ENCODE results near the gene ANO9. TPM values are rescaled to one million over a fixed set of nuclear protein-coding genes. Genes with fewer than 3 reads are reported as not detected.

The ANO9 gene, protein sequence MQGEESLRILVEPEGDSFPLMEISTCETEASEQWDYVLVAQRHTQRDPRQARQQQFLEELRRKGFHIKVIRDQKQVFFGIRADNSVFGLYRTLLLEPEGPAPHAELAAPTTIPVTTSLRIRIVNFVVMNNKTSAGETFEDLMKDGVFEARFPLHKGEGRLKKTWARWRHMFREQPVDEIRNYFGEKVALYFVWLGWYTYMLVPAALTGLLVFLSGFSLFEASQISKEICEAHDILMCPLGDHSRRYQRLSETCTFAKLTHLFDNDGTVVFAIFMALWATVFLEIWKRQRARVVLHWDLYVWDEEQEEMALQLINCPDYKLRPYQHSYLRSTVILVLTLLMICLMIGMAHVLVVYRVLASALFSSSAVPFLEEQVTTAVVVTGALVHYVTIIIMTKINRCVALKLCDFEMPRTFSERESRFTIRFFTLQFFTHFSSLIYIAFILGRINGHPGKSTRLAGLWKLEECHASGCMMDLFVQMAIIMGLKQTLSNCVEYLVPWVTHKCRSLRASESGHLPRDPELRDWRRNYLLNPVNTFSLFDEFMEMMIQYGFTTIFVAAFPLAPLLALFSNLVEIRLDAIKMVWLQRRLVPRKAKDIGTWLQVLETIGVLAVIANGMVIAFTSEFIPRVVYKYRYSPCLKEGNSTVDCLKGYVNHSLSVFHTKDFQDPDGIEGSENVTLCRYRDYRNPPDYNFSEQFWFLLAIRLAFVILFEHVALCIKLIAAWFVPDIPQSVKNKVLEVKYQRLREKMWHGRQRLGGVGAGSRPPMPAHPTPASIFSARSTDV
- total RNA-seq: 7.7 and 16.4 TPM in 2 replicates

DNA sequence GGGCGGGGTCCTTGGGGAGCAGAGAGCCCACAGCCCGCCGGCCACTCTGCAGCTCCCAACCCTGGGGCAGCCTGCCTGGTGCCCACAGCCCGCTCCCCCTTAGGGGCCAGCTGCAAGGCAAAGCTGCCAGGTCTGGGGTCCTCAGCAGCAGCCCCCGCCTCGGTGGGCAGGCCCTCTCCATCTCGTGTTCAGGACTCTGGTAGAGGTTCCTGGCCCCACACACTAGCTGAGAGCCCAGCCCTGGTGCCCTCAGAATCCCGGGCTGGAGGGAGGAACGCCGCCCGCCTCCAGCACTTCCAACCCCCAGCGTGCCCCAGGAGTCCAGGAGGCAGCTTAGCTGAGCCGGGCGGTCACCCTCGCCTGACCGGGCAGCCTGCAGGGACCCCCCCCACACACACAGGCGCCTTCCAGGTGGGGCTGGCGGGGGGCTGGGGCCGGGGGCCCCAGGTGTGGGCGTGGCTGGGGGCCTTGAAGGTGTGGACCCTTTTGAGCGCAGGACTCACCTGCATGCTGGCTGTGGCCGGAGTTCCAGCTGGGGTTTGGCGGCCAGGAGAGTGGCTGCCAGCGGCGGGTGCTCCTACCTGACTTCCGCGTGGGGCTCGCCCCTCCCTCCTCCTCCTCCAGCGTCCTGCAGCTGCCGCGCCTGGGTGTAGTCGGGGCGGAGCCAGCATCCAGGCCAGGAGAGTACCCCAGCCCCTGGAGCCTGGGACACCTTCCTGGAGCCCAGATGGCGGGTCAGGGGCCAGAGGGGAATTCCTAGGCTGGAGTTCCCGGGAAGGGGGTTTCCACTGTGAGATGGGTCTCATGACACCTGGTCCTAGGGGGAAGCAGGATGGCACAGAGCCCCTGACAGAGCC is at the start of gene ANO9:
Gene ANO9, minus strand, starts transcription at position 594 of the 857 bp plus-strand sequence. Its CDS starts 85 bp downstream, at position 509.

DNA sequence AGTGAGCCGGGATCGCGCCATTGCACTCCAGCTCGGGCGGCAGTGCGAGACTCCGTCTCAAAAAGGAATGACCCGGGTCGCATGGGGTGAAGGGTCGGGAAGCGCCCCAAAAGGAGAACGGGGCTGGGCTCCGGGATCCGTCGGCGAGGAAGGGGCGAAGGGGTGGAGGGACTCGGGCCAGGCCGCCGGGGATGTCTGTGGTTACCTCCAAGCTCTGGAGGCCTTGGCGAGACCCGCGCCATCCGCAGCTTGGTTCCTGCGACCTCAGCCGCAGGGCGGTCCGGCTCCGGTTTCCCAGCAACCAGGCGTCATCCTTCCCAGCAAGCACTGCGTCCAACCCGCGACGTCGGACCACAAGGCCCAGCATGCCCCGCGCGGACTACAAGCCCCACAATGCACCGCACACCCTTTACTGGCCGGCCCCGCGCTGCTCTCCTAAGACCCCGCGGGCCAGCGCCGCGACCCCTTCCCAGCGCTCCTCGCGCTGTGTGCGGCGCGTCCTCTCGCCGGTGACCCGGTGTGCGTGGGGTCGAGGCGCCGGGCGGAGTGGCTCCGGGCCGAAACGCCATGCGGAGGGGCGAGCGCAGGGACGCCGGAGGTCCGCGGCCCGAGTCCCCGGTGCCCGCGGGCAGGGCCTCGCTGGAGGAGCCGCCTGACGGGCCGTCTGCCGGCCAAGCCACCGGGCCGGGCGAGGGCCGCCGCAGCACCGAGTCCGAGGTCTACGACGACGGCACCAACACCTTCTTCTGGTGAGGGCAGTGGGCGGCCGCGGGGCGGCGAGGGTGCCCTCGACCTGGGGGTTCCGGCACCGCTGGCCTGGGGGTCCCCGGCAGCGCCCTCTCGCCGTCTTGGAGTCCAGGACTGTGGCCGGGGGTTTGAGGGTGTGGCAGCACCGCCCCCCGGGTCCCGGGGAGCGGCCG is 8.3 kb upstream of the ANO9 start, which contains the start of gene PTDSS2:
Gene PTDSS2, plus strand, starts transcription at position 391 of the 920 bp plus-strand sequence. Its CDS starts 177 bp downstream, at position 568.

DNA sequence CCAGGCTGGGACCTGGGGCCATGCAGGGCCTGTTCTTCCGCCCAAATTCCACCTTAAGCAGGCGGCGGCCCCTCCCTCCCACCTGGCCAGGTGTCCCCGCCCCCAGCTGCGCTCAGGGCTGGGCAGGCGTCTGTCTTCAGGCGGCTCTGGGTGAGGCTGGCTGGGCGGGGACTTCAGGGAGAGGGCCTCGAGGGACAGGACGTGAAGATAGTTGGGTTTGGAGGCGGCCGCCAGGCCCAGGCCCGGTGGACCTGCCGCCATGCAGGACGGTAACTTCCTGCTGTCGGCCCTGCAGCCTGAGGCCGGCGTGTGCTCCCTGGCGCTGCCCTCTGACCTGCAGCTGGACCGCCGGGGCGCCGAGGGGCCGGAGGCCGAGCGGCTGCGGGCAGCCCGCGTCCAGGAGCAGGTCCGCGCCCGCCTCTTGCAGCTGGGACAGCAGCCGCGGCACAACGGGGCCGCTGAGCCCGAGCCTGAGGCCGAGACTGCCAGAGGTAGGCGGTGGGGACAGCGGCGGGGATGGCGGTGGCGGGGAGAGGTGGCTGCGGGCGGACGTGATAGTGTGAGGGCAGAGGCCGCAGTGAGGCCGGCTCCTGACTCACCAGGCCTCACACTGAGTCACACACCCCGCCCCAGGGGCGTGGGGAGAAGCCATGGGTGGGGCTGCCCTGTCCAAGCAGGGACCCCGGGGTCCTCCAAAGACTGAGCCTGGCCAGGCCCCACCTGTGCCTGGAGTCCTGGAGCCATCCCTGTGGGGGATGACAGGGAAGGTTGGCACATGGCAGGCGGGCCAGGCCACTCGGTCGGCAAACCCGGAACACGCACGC is 47.6 kb downstream of the ANO9 start, which contains the start of gene PKP3:
Gene PKP3, plus strand, starts transcription at position 176 of the 824 bp plus-strand sequence. Its CDS starts 84 bp downstream, at position 260.

DNA sequence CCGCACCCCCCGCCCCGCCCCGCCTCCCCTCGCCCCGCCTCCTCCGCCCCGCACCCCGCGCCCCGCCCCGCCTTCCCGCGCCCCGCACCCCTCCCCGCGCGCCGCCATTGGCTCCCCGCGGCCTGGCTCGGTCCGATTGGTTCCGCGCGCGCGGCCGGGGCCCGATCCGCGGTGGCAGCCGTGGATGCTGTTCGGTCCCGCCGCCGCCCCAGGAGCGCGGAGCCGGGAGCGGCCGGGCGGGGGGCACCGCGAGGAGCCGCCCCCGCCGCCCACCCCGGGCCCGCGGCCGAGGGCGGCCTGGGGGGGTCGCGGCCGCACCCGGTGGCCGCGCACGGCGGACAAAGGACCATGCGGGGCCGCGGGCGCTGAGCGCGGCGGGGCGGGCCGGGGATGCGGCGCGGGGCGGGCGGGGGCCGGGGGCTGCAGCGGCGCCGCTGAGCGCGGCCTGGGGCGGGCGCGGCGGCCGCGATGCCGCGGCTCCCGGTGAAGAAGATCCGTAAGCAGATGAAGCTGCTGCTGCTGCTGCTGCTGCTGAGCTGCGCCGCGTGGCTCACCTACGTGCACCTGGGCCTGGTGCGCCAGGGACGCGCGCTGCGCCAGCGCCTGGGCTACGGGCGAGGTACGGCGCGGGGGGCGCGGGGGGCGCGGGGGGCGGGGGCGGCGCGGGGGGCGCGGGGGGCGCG is 72.3 kb downstream of the ANO9 start, which contains the start of gene B4GALNT4:
Gene B4GALNT4, plus strand, starts transcription at position 164 of the 683 bp plus-strand sequence. Its CDS starts 305 bp downstream, at position 469.

Other genes starting within 250 kb of the ANO9 start
- gene SCGB1C1, start 248.9 kb downstream of the ANO9 start, total RNA-seq: not detected in 2 replicates
- 14.0 and 14.5 TPM in 2 replicates for gene BET1L, start 234.6 kb downstream of the ANO9 start, total RNA-seq
- gene RIC8A, start 234.3 kb downstream of the ANO9 start, total RNA-seq: 104 and 149 TPM in 2 replicates
- gene SIRT3, start 205.7 kb downstream of the ANO9 start, total RNA-seq: 4.1 and 5.5 TPM in 2 replicates
- 129 and 161 TPM in 2 replicates for gene PSMD13, start 205.0 kb downstream of the ANO9 start, total RNA-seq
- gene NLRP6, start 163.6 kb downstream of the ANO9 start, total RNA-seq: not detected in 2 replicates
- gene PGGHG, start 152.9 kb downstream of the ANO9 start, total RNA-seq: 1.9 and 9.6 TPM in 2 replicates
- not detected in 2 replicates for gene IFITM5, start 142.5 kb downstream of the ANO9 start, total RNA-seq
- 2.3 and 7.2 TPM in 2 replicates for gene IFITM2, start 134.2 kb downstream of the ANO9 start, total RNA-seq
- gene IFITM1, start 128.0 kb downstream of the ANO9 start, total RNA-seq: 0.43 and 7.5 TPM in 2 replicates
- 12.6 and 25.1 TPM in 2 replicates for gene IFITM3, start 121.2 kb downstream of the ANO9 start, total RNA-seq
- 27.3 and 29.4 TPM in 2 replicates for gene B4GALNT4, start 72.5 kb downstream of the ANO9 start, total RNA-seq
- gene PKP3, start 47.8 kb downstream of the ANO9 start, total RNA-seq: 290 and 382 TPM in 2 replicates
- gene SIGIRR, start 27.0 kb downstream of the ANO9 start, total RNA-seq: 16.9 and 26.4 TPM in 2 replicates
- gene PTDSS2, start 8.3 kb upstream of the ANO9 start, total RNA-seq: 35.7 and 42.2 TPM in 2 replicates
- 433 and 438 TPM in 2 replicates for gene RNH1, start 65.2 kb upstream of the ANO9 start, total RNA-seq
- gene HRAS, start 93.6 kb upstream of the ANO9 start, total RNA-seq: 85.5 and 92.5 TPM in 2 replicates
- gene LRRC56, start 95.5 kb upstream of the ANO9 start, total RNA-seq: 0.21 and 0.48 TPM in 2 replicates
- 1.7 and 3.2 TPM in 2 replicates for gene LMNTD2, start 118.7 kb upstream of the ANO9 start, total RNA-seq
- gene RASSF7, start 119.0 kb upstream of the ANO9 start, total RNA-seq: 49.7 and 60.0 TPM in 2 replicates
- gene PHRF1, start 134.5 kb upstream of the ANO9 start, total RNA-seq: 20.7 and 28.9 TPM in 2 replicates
- 10.8 and 21.7 TPM in 2 replicates for gene IRF7, start 173.9 kb upstream of the ANO9 start, total RNA-seq
- gene CDHR5, start 182.9 kb upstream of the ANO9 start, total RNA-seq: not detected in 2 replicates
- gene SCT, start 185.2 kb upstream of the ANO9 start, total RNA-seq: not detected in 2 replicates
- not detected in 2 replicates for gene DRD4, start 195.3 kb upstream of the ANO9 start, total RNA-seq

All from tracheal epithelial cell (primary cell).